Keratinocyte (primary cell): ENCODE data around the gene ITGB3.

ENCODE experiments used
- EZH2 ChIP-seq: IDR thresholded peaks from one replicate; pipeline ENCODE4 v1.6.1; 2012; ENCODE audit warnings: inconsistent platforms, mild to moderate bottlenecking, low read length, moderate library complexity
- TF ChIP-seq, protein P1 (sequence below), 3 experiments: IDR thresholded peaks in 1 of 3; conservative IDR thresholded peaks in 1 of 3; optimal IDR thresholded peaks in 1 of 3; 2 replicates in 2 of 3; 3 replicates in 1 of 3; pipeline versions ENCODE3 to v1.5.1; 2011; ENCODE audit warnings: low read length in 3 of 3, mild to moderate bottlenecking in 3 of 3, moderate library complexity in 2 of 3, control low read depth in 1 of 3, inconsistent platforms in 1 of 3; ENCODE audit not compliant: insufficient read depth in 2 of 3; ENCODE audit errors: extremely low read depth in 1 of 3

DNA sequence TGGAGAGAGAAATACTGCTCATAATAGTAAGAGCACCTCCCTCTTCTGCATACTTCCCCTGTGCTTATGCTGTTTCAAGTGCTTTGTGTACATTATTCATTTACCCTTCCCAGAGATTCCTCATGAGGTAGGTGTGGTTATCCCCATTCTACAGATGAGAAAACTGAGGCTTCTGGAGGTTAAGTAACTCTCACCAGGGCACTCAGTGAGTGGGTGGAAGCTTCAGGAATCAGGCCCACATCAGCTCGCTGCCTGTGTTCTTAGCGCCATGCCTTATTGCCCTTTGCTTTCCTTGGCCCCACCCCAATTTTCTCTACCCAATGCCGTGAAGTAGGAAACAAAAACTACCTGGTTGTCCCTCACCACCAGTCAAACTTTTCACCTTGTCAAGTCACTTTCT is 18.1 kb upstream of the ITGB3 start:
- TF ChIP-seq, protein P1, sequence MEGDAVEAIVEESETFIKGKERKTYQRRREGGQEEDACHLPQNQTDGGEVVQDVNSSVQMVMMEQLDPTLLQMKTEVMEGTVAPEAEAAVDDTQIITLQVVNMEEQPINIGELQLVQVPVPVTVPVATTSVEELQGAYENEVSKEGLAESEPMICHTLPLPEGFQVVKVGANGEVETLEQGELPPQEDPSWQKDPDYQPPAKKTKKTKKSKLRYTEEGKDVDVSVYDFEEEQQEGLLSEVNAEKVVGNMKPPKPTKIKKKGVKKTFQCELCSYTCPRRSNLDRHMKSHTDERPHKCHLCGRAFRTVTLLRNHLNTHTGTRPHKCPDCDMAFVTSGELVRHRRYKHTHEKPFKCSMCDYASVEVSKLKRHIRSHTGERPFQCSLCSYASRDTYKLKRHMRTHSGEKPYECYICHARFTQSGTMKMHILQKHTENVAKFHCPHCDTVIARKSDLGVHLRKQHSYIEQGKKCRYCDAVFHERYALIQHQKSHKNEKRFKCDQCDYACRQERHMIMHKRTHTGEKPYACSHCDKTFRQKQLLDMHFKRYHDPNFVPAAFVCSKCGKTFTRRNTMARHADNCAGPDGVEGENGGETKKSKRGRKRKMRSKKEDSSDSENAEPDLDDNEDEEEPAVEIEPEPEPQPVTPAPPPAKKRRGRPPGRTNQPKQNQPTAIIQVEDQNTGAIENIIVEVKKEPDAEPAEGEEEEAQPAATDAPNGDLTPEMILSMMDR (optimal IDR thresholded peaks at IDR 0.05 in 1 of 3, IDR thresholded peaks at IDR 0.05 in 1 of 3, conservative IDR thresholded peaks at IDR 0.05 in 1 of 3; ENCODE audit: extremely low read depth in 1 of 3, insufficient read depth in 2 of 3, low read length in 3 of 3): no peak
- no peak for TF ChIP-seq EZH2
